GM12801 (cell line): Measurements from ENCODE around the gene PRKAA2.

Source experiments
- CTCF ChIP-seq: IDR thresholded peaks from one replicate; pipeline ENCODE4 v1.5.1; 2011; ENCODE audit warnings: control low read depth; ENCODE audit not compliant: insufficient read length; ENCODE audit errors: extremely low read depth

PRKAA2 gene

GRCh38 chr1:56709269-56709880 is 64.3 kb downstream of the PRKAA2 start:
- no peak for TF ChIP-seq CTCF

GRCh38 chr1:56709995-56710394 is 64.9 kb downstream of the PRKAA2 start:
- TF ChIP-seq CTCF, result no peak

DNA sequence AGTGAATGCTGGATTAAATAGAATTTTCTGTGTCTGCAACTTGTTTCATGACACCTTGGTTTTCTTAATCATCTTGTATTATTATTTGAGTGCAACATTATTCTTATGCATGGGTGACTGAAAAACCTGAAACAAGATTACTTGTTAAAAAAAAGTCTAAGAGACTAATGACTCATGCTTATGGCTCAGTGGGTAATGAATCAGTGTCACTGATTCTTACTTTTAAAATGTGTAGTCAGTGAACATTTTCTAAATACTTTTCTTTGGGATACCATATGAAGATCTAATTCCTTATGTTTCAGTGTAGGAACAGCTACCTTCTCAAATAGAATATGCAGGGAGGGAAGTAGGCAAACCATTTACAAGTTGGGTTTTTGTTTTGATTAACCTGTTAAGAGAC is 65.5 kb downstream of the PRKAA2 start:
- no peak for TF ChIP-seq CTCF

DNA sequence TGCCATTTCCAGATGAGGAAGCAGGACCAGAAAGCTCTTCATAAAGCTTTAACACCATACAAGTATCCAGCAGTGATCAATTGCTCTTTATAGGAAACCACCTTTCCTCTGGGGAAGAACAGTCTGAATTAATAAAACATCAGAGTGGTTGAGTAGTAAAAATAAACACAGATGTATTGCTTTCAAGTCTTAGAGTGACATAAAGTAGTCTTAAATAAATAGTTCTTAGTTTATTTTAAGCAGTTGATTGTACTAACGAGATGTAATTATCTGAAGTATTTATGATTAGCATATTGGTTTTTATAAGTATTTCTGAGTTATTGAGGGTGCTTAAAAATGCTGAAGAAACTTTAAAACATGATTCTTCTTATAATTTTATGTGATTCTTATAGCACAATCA is 67.0 kb downstream of the PRKAA2 start:
- no peak for TF ChIP-seq CTCF

- no peak for TF ChIP-seq CTCF
Measured at GRCh38 chr1:56713112-56713511, 68.0 kb downstream of the PRKAA2 start.

GRCh38 chr1:56715156-56715555 is 70.0 kb downstream of the PRKAA2 start:
- no peak for TF ChIP-seq CTCF

- no peak for TF ChIP-seq CTCF
Measured at GRCh38 chr1:56719171-56719570, 74.1 kb downstream of the PRKAA2 start.
